Right lobe of liver (tissue), 4 donors: ENCODE measurements around the gene KIF12.

Experiments
- CTCF ChIP-seq, 4 donors: fragments of 200-600 bp in 3 of 4; fragments of 450-650 bp in 1 of 4; IDR thresholded peaks; one replicate each; pipeline versions ENCODE4 v1.5.1 to v1.8.0; 2016 to 2022; ENCODE audit warnings: antibody characterized with exemption in 4 of 4, mild to moderate bottlenecking in 2 of 4
- POLR2A ChIP-seq: fragments of 450-650 bp; IDR thresholded peaks from one replicate; pipeline ENCODE4 v1.6.1; 2017; ENCODE audit warnings: antibody characterized with exemption, mild to moderate bottlenecking
- donor health status: DM: no; HTN: no; CAD: no.
- donor health status: DM: no; HTN: no; CAD: no.
- donor health status: DM: no; HTN: yes; CAD: no.

- TF ChIP-seq POLR2A (no peak), CTCF (IDR thresholded peaks at IDR 0.05) (no peak)
Measured at GRCh38 chr9:114050226-114050568, 48.9 kb downstream of the KIF12 start.
